Vagina (tissue), 2 donors: ENCODE data around the gene IL6R.

Experiments
- POLR2A ChIP-seq, 2 donors: fragments of 450-650 bp; IDR thresholded peaks; one replicate each; pipeline ENCODE4 v1.6.1; 2017; ENCODE audit warnings: antibody characterized with exemption in 2 of 2, mild to moderate bottlenecking in 2 of 2, moderate library complexity in 2 of 2
- POLR2AphosphoS5 ChIP-seq, 2 donors: sonication (generic); formaldehyde crosslinking; IDR thresholded peaks; one replicate each; pipeline ENCODE4 v1.9.0; 2017; ENCODE audit warnings: antibody characterized with exemption in 2 of 2, mild to moderate bottlenecking in 2 of 2, low read depth in 1 of 2; ENCODE audit not compliant: insufficient read depth in 1 of 2
- TF ChIP-seq, protein P1 (sequence below), 3 experiments: fragments of 450-650 bp in 2 of 3; fragments of 200-600 bp in 1 of 3; sonication (generic) in 1 of 3; IDR thresholded peaks; one replicate each; pipeline ENCODE4 v1.5.1; 2017 to 2019; ENCODE audit warnings: antibody characterized with exemption in 3 of 3, mild to moderate bottlenecking in 2 of 3, moderate library complexity in 2 of 3

- no peak for TF ChIP-seq POLR2A (IDR thresholded peaks at IDR 0.05)
- TF ChIP-seq, protein P1, sequence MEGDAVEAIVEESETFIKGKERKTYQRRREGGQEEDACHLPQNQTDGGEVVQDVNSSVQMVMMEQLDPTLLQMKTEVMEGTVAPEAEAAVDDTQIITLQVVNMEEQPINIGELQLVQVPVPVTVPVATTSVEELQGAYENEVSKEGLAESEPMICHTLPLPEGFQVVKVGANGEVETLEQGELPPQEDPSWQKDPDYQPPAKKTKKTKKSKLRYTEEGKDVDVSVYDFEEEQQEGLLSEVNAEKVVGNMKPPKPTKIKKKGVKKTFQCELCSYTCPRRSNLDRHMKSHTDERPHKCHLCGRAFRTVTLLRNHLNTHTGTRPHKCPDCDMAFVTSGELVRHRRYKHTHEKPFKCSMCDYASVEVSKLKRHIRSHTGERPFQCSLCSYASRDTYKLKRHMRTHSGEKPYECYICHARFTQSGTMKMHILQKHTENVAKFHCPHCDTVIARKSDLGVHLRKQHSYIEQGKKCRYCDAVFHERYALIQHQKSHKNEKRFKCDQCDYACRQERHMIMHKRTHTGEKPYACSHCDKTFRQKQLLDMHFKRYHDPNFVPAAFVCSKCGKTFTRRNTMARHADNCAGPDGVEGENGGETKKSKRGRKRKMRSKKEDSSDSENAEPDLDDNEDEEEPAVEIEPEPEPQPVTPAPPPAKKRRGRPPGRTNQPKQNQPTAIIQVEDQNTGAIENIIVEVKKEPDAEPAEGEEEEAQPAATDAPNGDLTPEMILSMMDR (IDR thresholded peaks at IDR 0.05) = no peak
- TF ChIP-seq POLR2AphosphoS5 (IDR thresholded peaks at IDR 0.05; ENCODE audit: insufficient read depth in 1 of 2, low read depth in 1 of 2) = no peak
Observed at GRCh38 chr1:154446789-154447188, 41.6 kb downstream of the IL6R start.
